ENCODE measurements around the gene NPHP1. TPM values are rescaled to one million over a fixed set of nuclear protein-coding genes. Genes with fewer than 3 reads are reported as not detected.

The NPHP1 gene
- total RNA-seq, result 10 to 100 TPM in 1 of 4 donors, 1 to 10 TPM in 3; 4.2 to 11.4 (median 6.7) TPM

DNA sequence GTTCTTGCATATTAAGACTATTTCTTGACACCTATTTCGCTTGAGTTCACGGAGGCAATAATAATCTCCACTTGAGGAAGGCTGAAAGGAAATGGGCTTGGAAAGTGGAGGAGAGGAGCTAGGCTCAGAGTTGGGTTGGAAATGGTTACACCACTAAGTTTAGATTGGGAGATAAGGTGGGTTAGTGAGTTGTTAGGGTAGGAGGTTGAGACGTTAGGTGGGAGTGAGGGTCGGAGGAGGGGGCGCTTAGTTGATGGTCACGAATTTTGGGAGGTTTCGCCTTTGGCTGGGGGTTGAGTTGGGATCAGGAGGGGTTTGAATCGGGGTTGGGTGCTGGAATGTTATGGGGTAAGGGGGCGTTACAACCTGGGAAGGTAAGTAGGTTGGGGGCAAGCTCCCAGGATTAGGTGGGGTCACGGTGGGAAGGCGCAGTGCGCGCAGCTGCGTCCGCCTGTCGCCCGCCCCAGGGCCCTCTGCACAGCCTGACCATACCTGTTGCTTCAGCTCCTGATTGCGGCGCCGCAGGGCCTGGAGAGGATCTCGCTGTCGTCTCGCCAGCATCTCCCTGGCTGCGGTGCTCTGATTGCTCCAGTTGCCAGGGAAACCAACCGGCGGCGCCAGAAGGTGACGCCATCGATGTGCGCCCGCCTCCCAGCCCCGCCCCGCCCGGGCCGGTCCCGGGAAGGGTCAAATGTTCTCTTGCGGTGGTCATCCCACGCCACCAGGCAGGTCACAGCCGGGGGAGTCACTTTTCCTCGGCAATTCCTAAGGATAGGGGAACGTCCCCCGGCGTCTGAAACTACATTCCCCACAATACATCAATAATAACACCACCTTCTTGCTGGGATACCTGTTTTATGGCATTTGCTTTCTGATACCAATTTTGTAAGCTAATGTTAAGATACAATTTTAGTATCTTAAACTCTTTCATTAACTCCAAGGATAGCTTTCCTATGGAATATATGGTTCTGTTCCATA lies at the start of gene NPHP1:
Gene NPHP1, minus strand, starts transcription at position 606 of the 978 bp plus-strand sequence. Its CDS starts 45 bp downstream, at position 561.
- TF ChIP-seq, protein P1, sequence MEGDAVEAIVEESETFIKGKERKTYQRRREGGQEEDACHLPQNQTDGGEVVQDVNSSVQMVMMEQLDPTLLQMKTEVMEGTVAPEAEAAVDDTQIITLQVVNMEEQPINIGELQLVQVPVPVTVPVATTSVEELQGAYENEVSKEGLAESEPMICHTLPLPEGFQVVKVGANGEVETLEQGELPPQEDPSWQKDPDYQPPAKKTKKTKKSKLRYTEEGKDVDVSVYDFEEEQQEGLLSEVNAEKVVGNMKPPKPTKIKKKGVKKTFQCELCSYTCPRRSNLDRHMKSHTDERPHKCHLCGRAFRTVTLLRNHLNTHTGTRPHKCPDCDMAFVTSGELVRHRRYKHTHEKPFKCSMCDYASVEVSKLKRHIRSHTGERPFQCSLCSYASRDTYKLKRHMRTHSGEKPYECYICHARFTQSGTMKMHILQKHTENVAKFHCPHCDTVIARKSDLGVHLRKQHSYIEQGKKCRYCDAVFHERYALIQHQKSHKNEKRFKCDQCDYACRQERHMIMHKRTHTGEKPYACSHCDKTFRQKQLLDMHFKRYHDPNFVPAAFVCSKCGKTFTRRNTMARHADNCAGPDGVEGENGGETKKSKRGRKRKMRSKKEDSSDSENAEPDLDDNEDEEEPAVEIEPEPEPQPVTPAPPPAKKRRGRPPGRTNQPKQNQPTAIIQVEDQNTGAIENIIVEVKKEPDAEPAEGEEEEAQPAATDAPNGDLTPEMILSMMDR (IDR thresholded peaks at IDR 0.05; ENCODE audit: low read depth), result no peak

DNA sequence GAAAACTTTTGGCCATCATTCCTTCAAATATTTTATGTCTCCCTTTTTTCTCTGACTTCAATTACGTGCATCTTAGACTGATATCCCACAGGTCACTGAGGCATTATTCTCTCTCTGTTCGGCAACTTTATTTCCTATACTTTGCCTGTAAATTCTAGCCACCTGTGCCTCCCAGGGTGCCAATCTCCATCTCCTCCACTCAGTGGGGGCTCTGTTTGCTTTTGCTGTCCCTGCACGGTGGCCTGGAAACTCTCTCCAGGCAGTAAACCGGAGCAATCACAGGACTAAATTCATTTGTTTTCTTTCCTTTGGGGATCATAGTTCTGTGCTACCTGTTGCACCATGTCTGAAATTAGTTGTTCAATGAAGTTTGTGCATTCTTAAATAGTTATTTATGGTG lies 17.1 kb upstream of the NPHP1 start:
- TF ChIP-seq, protein P1 (IDR thresholded peaks at IDR 0.05; ENCODE audit: low read depth), result no peak

DNA sequence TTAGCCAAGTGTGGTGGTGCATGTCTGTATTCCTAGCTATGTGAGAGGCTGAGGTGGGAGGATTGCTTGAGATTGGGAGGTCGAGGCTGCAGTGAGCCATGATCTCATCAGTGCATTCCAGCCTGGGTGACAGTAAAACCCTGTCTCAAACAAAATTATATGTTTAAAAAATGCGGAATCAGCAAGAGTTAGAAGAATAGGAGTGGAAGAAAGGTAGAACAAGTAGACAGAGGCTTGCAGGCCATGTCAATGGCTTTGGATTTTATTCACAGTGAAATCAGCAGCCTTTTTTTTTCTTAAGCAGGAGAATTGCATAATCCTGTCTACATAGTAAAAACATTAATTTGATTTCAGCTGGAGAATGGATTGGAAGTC lies 15.4 kb upstream of the NPHP1 start:
- TF ChIP-seq, protein P1 (IDR thresholded peaks at IDR 0.05; ENCODE audit: low read depth), result no peak

DNA sequence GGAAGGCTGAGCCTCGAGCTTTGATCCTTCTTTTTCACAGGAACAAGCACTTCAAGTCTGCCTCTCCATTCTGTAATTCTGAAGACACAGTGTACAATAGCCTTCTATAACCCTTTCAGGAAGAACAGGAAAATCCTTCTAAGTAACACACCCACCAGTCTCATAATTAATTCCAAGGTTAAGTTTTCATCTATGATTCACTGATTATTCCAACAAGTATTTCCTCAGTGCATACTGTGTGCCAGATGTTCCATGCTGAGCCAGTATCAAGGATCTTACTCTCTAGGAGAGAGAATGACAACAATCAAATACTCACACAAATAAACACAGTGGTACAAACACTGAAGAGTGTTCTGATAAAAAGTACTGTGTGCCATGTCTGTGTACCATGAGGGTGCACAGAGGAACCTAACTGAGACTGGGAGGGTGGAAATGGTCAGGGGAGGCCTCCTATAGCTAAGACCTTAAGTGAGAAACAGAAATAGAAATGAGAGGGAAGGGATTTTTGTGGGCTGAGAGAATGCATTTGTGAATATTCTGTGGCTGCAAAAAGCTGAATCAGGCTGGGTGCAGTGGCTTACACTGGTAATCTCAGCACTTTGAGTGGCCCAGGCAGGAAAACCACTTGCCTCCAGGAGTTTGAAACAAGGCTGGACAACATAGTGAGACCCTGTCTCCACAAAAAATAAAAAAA lies 14.8 kb upstream of the NPHP1 start:
- TF ChIP-seq, protein P1 (IDR thresholded peaks at IDR 0.05; ENCODE audit: low read depth), result no peak

DNA sequence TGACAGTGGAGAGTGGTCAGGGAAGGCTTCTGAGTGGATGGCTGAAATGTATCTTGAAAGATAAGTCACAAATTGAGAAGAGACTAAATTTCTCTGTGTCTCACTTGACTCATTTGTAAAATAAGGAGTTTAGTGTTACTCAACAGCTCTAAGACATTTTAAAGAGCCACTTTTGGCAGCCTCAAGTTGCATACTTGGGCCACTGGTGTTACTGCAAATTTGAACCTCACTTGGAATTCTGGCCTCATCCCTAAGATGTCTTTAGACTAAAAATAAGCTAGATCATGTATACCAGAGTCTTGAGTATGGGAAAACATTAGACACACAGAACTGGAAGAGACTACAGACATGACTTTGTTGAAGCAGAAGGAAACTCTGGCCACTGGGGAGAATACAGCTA lies 12.0 kb upstream of the NPHP1 start:
- TF ChIP-seq, protein P1 (IDR thresholded peaks at IDR 0.05; ENCODE audit: low read depth), result no peak

DNA sequence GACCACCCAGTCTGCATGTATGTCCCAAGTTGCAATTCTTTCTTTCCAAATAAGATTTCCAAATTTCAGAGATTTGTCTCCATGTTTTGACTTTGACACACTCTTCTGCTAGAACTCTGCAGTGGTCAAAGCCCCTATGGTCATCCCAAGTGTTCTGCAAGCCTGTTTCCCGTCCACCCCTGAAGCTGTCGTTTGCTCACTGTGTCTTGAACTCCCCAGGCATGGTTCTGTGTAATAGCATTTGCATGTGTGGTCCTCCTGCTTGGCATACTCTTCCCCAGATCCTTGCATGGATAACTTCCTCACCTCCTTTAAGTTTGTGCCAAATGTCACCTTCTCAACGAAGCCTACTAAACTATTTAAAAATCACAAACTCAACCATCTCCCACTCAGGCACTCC lies 11.4 kb upstream of the NPHP1 start:
- TF ChIP-seq, protein P1 (IDR thresholded peaks at IDR 0.05; ENCODE audit: low read depth), result no peak

DNA sequence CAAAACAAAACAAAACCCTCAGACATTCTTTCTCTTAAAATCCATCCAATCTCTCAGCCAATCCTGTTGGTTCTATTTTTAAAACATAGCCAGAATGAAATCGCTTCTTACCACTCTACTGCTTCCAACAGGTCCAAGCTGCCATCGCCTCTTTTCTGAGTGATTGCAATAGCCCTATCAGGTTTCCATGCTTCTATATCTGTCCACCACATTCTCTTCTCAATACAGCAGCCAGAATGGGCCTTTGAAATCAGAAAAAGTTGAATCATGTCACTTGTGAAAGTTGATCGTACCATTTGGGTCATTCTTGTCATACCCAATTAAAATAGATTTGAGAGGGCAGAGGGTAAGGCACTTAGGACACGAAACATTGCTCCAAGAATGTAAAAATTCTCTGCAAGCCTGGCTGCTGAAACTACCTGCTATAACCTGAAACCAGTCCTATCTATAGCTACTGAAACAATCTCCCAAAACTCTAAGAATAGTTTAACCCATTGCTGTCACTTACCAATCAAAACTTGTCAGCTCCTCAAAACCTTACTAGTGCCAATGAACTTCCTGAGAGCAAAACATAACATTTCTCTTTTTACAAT lies 10.8 kb upstream of the NPHP1 start:
- TF ChIP-seq, protein P1 (IDR thresholded peaks at IDR 0.05; ENCODE audit: low read depth), result no peak

Data from subcutaneous adipose tissue (tissue), 4 donors.